Suppressor macrophage treated with lipopolysaccharide for 1 hour (primary cell): ENCODE data around the gene ADCY1.
"Not testable (repeated sequence)": the region's sequence is repeated elsewhere in the genome, so short reads cannot be mapped to it uniquely, and the experiment has no call there.

Source experiments
- DNase-seq, 3 donors: peaks; one replicate each; pipeline ENCODE4 v3.0.0-alpha.2; 2020 to 2022

The ADCY1 gene

DNA sequence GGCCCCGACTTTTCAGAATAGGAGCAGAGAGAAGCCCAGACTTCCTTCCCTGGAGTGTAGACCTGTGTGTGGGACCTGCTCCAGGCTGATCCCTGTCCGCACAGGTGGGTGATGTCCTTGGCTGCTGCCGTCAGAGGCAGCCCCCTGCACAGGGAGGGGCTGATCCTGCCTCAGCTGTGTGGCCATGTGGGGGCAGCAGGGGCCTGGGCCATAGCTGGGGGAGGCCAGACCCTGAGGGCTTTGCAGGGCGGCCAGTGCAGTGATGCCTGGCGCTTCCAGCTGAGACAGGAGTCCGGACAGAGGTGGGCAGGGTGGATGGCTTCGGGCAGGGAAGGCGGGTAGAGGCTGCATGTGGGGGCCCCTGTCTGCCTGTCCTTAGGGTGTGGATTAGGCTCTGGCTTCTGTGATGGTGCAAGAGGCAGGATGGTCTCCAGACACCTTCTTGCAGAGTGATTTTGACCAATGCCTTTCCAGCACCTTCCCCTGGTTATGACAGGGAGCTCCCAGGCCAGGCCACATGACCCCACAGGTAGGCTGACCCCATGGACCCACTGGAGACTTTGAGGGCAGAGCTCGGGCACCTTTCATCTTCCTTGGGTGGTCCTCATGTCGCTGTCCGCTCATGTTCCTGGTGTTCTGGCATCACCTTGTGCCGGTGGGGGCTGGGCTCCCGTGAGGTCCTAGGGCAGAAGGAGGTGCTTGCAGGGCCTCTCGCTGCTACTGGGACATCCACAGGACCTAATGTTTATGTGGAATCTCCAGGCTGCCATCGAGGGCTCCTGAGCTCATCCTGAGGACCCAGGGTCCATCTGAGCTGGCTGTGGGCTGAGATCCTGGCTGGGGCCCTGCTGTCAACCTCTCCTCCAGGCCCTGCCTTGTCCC is 141.5 kb downstream of the ADCY1 start:
- no peak for DNase-seq

GRCh38 chr7:45716380-45717203 is 142.4 kb downstream of the ADCY1 start:
- DNase-seq = no peak

DNA sequence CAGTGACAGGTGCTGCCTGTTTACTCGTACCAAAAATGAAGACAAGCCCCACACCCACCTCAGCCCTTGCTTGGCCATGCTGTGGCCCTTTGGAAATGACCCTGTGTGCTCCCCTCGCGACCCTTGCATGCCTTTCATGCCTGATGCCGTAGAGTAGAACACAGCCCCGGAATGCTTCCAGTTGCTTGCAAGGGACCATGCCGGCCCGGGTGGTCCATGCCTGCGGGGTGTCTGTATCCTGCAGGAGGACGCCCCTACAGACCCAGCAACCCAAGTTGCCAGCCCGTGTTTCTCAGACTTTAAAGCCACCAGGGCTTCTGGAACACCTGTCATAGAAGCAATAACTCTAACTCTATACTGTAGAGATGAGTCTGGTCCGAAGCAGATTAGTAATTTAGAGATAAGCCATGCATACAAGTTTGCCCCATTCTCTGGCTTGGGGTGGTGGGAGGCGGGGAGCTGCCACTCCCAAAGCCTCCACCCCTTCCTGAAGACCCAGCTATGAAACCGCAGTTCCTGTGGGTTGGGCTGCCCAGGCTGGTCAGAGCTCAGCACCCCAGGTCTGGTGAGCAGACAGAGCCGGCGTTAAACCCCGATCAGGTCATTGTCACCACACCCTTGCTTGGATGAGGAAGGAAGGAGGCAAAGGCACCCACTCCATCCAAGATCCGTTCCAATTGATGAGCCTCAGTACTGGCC is 143.5 kb downstream of the ADCY1 start:
- DNase-seq = no peak

- no peak for DNase-seq
These were observed 144.5 kb downstream of the ADCY1 start for GRCh38 chr7:45718464-45719330.

GRCh38 chr7:45720989-45721388 is 146.8 kb downstream of the ADCY1 start:
- no peak for DNase-seq

DNA sequence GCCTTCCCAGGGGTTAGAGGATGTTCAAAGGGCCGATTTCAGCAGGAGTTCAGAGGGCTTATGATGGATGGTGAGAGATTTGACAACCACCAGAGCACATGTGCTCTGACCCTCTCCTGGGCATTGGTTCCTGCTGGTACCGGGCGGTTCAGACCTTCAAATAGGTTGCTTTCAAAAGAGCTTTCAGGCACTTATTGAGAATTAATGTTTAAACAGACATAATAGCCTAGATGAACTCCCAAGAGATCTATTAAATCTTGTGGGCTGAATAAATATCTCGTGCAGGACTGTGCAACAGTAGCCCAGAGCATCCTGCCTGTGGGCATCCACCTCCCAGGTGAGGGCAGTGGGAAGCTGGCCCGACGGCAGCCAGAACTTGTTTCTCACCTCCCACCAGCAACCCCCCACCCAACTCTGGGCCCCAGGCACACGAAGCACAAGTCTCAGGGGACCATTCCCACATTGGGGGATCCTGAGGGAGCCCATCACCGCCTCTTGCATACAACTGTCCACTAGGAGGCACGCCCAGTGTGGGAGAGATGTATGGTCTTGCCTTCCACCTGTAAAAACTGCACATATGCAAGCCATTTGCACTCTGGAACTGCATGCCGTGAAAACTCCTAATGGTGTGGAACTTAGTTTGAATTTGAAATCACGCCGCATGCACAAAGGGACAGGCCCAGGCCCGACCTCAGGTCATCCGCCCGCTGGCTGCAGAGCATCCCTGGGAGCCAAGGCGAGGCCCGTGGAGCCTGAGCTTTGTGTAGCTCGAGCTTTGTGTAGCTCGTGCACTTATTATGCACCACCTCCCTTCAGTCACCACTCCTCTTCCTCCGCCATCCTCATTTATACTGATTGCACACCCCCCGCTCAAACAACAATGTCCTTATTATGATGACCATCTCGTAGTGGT is 147.8 kb downstream of the ADCY1 start:
- DNase-seq = no peak

DNA sequence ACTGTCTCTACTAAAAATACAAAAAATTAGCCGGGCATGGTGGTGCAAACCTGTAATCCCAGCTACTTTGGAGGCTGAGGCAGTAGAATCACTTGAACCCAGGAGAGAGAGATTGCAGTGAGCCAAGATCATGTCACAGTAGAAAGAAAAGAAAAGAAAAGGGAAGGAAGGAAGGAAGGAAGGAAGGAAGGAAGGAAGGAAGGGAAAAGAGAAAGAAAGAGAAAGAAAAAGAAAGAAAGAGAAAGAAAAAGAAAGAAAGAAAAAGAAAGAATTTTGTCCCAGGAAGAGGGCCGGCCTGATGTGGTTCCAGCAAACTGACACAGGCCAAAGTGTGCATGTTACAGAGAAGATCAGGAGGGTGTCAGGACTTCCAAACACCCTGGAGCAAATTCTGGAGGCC is 151.1 kb downstream of the ADCY1 start:
- DNase-seq = not testable (repeated sequence)

DNA sequence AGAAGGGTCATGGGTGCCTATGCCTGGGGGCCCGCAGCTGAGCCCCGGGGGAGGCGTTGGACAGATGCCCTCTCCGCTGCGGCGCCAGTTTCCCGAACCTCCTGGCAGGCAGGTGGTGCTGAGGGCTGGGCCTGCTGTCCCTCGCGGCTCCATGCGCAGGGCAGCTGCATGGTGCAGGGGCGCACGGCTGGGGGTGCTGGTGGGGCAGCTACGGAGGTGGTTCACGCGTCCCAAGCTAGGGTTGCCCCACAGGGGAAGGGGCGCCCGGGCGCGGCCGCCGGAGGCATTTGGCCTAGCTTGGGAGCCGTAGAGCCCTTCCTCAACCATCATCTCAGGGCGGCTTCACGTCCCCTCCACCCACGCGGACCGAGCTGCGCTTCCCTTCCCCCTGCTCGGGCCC is 152.7 kb downstream of the ADCY1 start:
- DNase-seq = no peak

DNA sequence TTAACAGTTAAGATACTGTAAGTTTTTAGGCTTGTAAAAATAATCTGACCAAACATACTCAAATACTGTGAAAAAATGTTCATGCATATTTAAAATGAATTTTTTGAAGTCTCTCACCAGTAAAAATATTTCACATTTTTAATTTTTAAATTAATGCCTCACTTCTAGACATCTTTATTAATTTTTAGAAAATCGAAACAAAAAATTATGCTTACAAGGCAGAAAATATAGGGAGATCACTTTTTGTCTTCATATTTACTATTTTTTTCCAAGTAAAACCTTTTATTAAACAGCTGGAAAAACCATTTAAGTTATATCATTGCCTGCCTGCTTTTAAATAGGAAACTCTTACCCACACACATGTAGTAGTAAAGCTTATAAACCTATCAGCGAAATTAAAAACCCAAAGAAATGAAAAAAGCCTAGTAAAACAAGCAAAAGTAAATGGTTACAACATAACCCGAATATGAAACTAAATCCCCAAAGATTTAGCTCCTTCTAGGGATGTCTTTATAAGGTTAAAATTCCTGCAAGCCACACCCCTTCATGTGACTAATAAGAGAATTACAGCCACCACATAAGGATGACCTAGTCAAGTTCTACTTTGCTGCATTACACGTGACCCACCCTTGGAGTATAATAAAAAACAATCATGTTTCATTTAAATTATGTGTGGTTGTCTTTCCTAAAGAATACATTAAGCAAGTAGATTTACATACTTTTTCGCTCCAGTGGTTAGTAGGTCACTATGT is 157.7 kb downstream of the ADCY1 start:
- peak; percentile 16 to 37 (median 36) for DNase-seq

- DNase-seq = not testable (repeated sequence)
These were observed 164.8 kb downstream of the ADCY1 start for GRCh38 chr7:45738920-45739319.

GRCh38 chr7:45740573-45740972 is 166.4 kb downstream of the ADCY1 start:
- not testable (repeated sequence) for DNase-seq

GRCh38 chr7:45748976-45749375 is 174.8 kb downstream of the ADCY1 start:
- DNase-seq = not testable (repeated sequence)

DNA sequence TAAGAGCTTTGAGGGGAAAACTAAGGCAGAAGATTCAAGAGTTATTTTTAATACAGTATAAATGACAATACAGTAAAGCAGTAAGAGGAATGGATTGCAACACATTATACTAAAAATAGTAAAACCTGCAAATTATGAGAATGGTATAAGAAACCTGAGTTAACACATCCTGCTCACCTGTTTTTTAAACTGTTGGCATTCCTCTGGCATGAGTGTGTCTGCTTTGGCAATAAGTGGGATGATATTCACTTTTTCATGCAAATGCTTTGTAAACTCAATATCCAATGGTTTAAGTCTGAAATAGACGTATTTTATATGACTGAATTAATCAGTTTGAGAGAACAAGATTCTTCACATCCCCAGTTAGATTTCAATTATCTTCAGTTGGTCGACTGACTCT is 177.2 kb downstream of the ADCY1 start:
- DNase-seq = not testable (repeated sequence)

DNA sequence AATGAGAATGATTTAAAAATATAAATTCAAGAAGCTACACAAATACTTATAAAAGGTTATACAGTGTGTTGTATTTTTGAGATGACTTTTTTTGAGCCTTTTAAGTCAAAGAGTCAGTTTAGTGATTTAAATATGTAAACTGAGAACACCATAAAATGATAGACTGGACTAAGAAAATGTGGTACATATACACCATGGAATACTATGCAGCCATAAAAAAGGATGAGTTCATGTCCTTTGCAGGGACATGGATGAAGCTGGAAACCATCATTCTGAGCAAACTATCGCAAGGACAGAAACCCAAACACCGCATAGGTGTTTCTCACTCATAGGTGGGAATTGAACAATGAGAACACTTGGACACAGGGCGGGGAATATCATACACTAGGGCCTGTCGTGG is 182.2 kb downstream of the ADCY1 start:
- not testable (repeated sequence) for DNase-seq

- DNase-seq = not testable (repeated sequence)
These were observed 182.6 kb downstream of the ADCY1 start for GRCh38 chr7:45756757-45757156.

GRCh38 chr7:45759464-45759863 is 185.3 kb downstream of the ADCY1 start:
- DNase-seq = not testable (repeated sequence)

- DNase-seq = not testable (repeated sequence)
These were observed 187.5 kb downstream of the ADCY1 start for GRCh38 chr7:45761545-45762205.

DNA sequence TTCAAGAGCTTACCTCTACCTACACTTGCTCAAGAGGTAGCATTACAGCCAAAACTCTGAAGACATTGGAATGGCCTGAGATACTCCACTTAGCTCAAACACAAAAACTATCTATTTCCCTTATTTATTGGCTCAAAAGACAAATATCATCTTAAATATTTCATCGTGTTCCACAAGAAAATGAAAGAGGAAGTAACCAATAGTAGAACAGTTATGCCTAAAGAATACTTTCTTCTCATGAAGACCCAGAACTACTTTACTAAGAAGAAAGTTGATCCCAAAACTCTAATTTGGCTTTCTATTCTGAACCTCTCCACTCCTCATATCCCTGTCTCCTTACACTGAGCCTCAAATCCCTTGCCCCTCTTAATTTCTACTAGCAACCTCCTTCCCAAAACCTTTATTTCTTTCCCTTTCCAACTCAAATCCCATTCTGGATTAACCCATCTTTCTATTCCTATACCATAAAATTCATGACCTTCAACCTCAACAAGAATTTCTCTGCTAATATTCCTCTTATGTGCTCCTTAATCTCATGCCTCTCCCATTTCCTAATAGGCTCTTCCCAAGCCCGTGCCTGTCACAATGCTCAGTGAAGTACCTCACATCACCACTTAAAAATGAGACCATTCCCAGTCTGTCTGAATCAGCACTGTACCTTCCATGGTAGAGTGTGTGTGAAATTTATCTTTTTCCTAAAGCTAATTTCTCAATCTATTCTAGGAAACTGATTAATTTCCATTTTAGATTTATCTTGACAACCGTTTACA is 188.2 kb downstream of the ADCY1 start:
- peak in 2 of 3 donors; percentile 18 to 22 for DNase-seq
